Measurements from ENCODE around the gene GORASP2. TPM values are rescaled to one million over a fixed set of nuclear protein-coding genes. Genes with fewer than 3 reads are reported as not detected.
"Not testable (repeated sequence)": the region's sequence is repeated elsewhere in the genome, so short reads cannot be mapped to it uniquely, and the experiment has no call there.

GORASP2 gene
- total RNA-seq, 4 donors from 2014 or later, result 40.6 to 59.8 (median 47.1) TPM

DNA sequence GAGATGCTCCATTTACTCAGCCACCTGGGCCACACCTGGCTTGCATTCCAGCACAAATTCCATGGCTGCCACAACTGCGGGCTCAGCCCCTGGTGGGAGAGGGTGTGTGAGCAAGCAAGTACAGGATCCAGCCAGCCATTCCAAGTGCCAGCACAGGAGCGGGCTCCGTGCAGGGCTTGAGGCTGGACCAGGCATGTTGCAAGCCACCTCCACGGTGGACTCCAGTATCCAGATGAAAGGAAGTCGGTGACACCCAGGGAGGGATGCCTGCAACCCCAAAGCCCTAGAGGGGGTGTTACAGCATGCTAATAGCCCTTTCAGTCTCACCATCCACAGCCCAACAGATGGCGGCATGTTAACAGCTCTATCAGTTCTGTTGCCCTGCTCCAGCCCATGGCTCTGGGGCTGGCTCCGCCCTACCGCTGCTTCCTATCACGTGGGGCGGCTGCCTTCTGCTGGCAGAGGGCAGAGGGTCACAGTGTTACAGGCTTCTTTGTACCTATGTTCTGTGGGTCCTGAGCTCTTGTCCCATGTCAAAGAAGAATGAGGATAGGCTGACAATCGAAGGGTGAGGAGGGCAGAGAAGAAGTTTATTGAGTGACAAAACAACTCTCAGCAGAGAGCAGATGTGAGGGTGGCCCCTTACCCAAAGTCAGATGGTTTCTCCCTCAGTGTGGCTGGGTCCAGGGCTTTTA lies 11.7 kb upstream of the GORASP2 start:
- Histone ChIP-seq H3K27me3 (no peaks in the 10 kb centered on the region), H3K27ac (no peak overlapping the region), H3K4me3 (no peak overlapping the region), H3K9me3 (peaks cover 20% of the 10 kb centered on the region), H3K36me3 (no peaks in the 10 kb centered on the region), H3K4me1 (no peaks in the 10 kb centered on the region)
- no peak for TF ChIP-seq POLR2AphosphoS5 (IDR thresholded peaks at IDR 0.05)
- no peak for TF ChIP-seq POLR2A (IDR thresholded peaks at IDR 0.05)
- no peak for TF ChIP-seq CTCF (IDR thresholded peaks at IDR 0.05)
- TF ChIP-seq EP300 (IDR thresholded peaks at IDR 0.05), result no peak
- 93% methylated on average over 6 of the region's 11 CpGs for WGBS
- no peak for DNase-seq (ENCODE audit: low spot score in 2 of 2)

DNA sequence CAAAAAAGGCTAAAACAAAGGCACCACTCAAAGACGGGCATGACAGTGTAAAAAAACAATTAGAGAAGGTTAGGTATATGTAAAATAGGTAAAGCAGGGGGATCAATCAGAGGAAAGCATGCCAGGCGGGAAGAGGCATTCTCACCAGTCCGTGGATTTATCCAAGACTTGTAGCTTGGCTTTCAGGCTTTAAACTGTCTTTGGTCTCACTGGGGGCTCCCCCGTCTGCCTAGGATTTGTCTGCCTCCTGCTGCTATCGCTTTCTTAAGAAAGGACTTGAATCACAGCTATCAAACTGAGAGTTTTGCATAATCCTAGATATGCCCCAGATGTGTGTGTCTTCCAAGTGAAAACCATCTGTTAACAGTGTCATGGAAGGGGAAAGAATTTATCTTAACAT lies 11.1 kb upstream of the GORASP2 start:
- no peak for DNase-seq (ENCODE audit: low spot score in 2 of 2)
- Histone ChIP-seq H3K4me3 (no peak overlapping the region), H3K27me3 (no peaks in the 10 kb centered on the region), H3K36me3 (no peaks in the 10 kb centered on the region), H3K9me3 (peaks cover 16% of the 10 kb centered on the region), H3K4me1 (no peaks in the 10 kb centered on the region), H3K27ac (no peak overlapping the region)
- TF ChIP-seq POLR2AphosphoS5 (IDR thresholded peaks at IDR 0.05), result no peak
- TF ChIP-seq CTCF (IDR thresholded peaks at IDR 0.05), result no peak
- TF ChIP-seq POLR2A (IDR thresholded peaks at IDR 0.05), result no peak
- no peak for TF ChIP-seq EP300 (IDR thresholded peaks at IDR 0.05)
- 67% methylated on average over 5 of the region's 5 CpGs for WGBS

- H3K36me3 ChIP-seq, result not testable (repeated sequence)
- WGBS, result 92% methylated on average over 2 of the region's 2 CpGs
Observed at GRCh38 chr2:170921873-170922272, 7.2 kb upstream of the GORASP2 start.

GRCh38 chr2:170922634-170923494 lies 6.2 kb upstream of the GORASP2 start:
- 78% methylated on average over 4 of the region's 8 CpGs for WGBS
- Histone ChIP-seq H3K27me3 (no peaks in the 10 kb centered on the region), H3K4me3 (no peak overlapping the region), H3K9me3 (peaks cover 4% of the 10 kb centered on the region), H3K27ac (no peak overlapping the region), H3K4me1 (peaks cover under 1% of the 10 kb centered on the region), H3K36me3 (no peaks in the 10 kb centered on the region)
- no peak for DNase-seq (ENCODE audit: low spot score in 2 of 2)
- TF ChIP-seq POLR2AphosphoS5 (IDR thresholded peaks at IDR 0.05) (no peak), EP300 (IDR thresholded peaks at IDR 0.05) (no peak), POLR2A (IDR thresholded peaks at IDR 0.05) (no peak), CTCF (IDR thresholded peaks at IDR 0.05) (no peak)

More at GRCh38 chr2:170921873-170922272, 7.2 kb upstream of the GORASP2 start:
- not testable (repeated sequence) for H3K27me3 ChIP-seq; DNase-seq (ENCODE audit: low spot score in 2 of 2); H3K4me3 ChIP-seq; H3K27ac ChIP-seq; H3K9me3 ChIP-seq; H3K4me1 ChIP-seq

- H3K4me1 ChIP-seq, result peaks cover 9% of the 10 kb centered on the region
- H3K4me3 ChIP-seq, result no peak overlapping the region
- no peak overlapping the region for H3K27ac ChIP-seq
- no peak for DNase-seq (ENCODE audit: low spot score in 2 of 2)
- H3K36me3 ChIP-seq, result no peaks in the 10 kb centered on the region
- peaks cover 4% of the 10 kb centered on the region for H3K9me3 ChIP-seq
- TF ChIP-seq EP300 (IDR thresholded peaks at IDR 0.05) (no peak), POLR2A (IDR thresholded peaks at IDR 0.05) (no peak), POLR2AphosphoS5 (IDR thresholded peaks at IDR 0.05) (no peak)
- WGBS, result 80% methylated on average over 1 of the region's 1 CpG
- H3K27me3 ChIP-seq, result no peaks in the 10 kb centered on the region
Observed at GRCh38 chr2:170923799-170924198, 5.3 kb upstream of the GORASP2 start.

DNA sequence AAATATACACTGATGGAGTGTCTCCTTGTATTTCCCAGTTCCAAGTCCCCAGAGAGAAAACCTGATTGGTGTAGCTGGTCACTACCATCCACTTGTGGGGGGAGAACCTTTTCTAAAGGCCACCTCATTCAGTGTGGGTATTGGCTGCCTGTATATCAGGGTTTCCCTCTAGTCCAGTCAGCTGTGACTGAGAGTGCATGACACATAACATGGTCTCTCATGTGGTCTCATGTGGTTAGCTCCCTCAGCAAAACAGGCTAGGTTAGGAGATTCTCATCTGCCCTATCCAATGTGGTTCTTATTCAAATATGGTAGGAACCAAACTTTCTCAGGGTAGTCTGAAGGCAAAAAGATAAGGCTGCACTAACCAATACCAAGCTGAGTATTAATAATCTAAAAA lies 4.1 kb upstream of the GORASP2 start:
- Histone ChIP-seq H3K9me3 (peaks cover 4% of the 10 kb centered on the region), H3K27ac (no peak overlapping the region), H3K4me3 (no peak overlapping the region), H3K4me1 (peaks cover 9% of the 10 kb centered on the region), H3K27me3 (no peaks in the 10 kb centered on the region), H3K36me3 (no peaks in the 10 kb centered on the region)
- DNase-seq (ENCODE audit: low spot score in 2 of 2), result no peak
- no peak for TF ChIP-seq CTCF (IDR thresholded peaks at IDR 0.05)
- no peak for TF ChIP-seq EP300 (IDR thresholded peaks at IDR 0.05)
- TF ChIP-seq POLR2A (IDR thresholded peaks at IDR 0.05), result no peak
- no peak for TF ChIP-seq POLR2AphosphoS5 (IDR thresholded peaks at IDR 0.05)
